ENCODE measurements around the gene PHF2.

DNA sequence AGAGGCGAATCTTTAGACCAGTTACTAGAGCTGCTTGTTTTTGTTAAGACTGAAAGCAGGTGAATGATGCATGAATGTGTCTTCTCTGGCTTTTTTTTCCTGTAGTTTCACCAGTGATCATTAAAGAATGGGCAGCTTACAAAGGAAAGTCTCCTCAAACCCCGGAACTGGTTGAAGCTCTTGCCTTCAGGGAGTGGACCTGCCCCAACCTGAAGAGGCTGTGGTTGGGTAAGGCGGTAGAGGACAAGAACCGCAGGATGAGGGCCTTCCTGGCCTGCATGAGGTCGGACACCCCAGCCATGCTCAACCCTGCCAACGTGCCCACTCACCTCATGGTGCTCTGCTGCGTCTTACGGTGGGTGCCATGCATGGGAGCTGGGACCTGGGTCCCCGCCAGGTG, 33.3 kb upstream of the PHF2 start:
- TF ChIP-seq, protein P1, sequence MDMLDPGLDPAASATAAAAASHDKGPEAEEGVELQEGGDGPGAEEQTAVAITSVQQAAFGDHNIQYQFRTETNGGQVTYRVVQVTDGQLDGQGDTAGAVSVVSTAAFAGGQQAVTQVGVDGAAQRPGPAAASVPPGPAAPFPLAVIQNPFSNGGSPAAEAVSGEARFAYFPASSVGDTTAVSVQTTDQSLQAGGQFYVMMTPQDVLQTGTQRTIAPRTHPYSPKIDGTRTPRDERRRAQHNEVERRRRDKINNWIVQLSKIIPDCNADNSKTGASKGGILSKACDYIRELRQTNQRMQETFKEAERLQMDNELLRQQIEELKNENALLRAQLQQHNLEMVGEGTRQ (IDR thresholded peaks at IDR 0.05; ENCODE audit: low read depth, low read length): no peak
- TF ChIP-seq, protein P2, sequence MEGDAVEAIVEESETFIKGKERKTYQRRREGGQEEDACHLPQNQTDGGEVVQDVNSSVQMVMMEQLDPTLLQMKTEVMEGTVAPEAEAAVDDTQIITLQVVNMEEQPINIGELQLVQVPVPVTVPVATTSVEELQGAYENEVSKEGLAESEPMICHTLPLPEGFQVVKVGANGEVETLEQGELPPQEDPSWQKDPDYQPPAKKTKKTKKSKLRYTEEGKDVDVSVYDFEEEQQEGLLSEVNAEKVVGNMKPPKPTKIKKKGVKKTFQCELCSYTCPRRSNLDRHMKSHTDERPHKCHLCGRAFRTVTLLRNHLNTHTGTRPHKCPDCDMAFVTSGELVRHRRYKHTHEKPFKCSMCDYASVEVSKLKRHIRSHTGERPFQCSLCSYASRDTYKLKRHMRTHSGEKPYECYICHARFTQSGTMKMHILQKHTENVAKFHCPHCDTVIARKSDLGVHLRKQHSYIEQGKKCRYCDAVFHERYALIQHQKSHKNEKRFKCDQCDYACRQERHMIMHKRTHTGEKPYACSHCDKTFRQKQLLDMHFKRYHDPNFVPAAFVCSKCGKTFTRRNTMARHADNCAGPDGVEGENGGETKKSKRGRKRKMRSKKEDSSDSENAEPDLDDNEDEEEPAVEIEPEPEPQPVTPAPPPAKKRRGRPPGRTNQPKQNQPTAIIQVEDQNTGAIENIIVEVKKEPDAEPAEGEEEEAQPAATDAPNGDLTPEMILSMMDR (conservative IDR thresholded peaks at IDR 0.05; ENCODE audit: low read depth, low read length): no peak
- TF ChIP-seq POLR2A (IDR thresholded peaks at IDR 0.05; ENCODE audit: low read depth, low read length) (no peak), MAFK (IDR thresholded peaks at IDR 0.05; ENCODE audit: low read depth, low read length) (no peak), RAD21 (IDR thresholded peaks at IDR 0.05; ENCODE audit: low read length) (no peak), SMC3 (IDR thresholded peaks at IDR 0.05; ENCODE audit: low read depth, low read length) (no peak), NFE2L2 (IDR thresholded peaks at IDR 0.05; ENCODE audit: low read depth, low read length) (no peak), MXI1 (IDR thresholded peaks at IDR 0.05; ENCODE audit: borderline replicate concordance, low read depth, low read length) (no peak), CEBPB (IDR thresholded peaks at IDR 0.05; ENCODE audit: low read depth, low read length) (no peak), RFX5 (IDR thresholded peaks at IDR 0.05; ENCODE audit: low read depth, low read length) (no peak)
